ENCODE measurements around the gene CSRP3. TPM values are rescaled to one million over a fixed set of nuclear protein-coding genes. Genes with fewer than 3 reads are reported as not detected.

Gene CSRP3
- total RNA-seq, 1 donor from 2014 or later, result not detected

- intact Hi-C loops (cut with micrococcal nuclease), result no loop called here
These were observed 10.1 kb downstream of the CSRP3 start for GRCh38 chr11:19191530-19192169.

- intact Hi-C loops (cut with micrococcal nuclease), result no loop called here
These were observed 13.9 kb downstream of the CSRP3 start for GRCh38 chr11:19187833-19188258.

DNA sequence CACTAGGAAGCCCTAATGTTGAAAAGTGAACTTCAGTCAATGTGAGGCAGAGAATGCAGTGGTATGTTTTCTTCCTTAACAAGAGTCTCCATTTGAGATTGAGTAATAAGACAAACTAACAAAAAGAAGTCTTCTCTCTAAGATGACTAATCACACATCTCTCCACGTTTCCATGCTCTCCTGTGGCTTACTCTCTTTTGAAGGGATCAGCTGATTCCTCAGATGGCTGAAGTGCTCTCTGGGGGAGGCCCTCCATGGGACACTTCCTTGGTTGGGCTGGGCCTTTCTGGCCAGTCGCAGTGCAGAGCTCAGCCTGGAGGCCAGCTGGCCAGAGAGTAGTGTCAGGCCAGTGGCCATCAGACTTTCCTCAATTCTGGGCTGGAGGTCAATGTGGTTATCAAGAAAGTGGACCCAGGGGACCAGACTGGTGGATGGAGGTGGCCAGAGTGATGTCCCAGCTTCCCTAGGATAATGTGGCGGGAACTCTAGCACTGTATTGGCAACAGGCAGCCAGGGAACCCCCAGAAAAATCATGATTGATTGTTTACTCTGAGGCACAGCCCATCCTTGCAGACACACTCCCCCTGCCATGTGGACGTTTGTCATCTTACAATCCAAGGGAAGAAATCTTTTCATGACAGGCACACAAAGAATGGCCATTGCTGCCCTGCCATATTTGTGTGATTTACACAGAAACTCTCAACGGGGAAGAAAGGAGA, 14.5 kb downstream of the CSRP3 start:
- intact Hi-C loops (cut with micrococcal nuclease), result no loop called here

DNA sequence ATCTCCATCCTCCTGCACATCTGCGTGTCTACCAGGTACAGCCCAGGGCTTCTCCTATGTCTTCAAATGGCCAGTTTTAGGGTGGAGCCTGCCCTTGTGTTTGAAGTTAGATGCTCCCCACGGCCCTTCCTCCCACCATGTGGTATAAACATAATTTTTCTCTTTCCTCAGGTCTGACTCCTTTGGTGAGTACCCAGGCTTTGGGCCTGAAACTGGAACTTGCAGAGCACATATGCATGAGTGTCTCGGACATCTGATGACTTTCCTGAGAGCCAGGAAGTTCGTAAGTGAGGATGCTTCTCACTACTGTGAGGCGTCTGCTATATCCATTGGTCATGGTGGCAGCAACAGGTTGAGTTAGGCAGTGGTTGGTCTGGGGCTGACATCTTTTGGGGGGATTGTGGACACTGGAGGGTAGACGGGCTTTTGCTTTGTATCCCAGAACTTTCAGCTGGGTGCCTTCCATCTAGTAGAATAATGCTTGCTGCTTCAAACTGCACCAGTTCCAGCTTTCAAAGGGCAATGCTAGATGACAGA, 16.2 kb downstream of the CSRP3 start:
- intact Hi-C loops (cut with micrococcal nuclease), result no loop called here

- intact Hi-C loops (cut with micrococcal nuclease), result no loop called here
These were observed 16.7 kb downstream of the CSRP3 start for GRCh38 chr11:19185036-19185435.

- intact Hi-C loops (cut with micrococcal nuclease), result no loop called here
These were observed 18.1 kb downstream of the CSRP3 start for GRCh38 chr11:19183646-19184045.

DNA sequence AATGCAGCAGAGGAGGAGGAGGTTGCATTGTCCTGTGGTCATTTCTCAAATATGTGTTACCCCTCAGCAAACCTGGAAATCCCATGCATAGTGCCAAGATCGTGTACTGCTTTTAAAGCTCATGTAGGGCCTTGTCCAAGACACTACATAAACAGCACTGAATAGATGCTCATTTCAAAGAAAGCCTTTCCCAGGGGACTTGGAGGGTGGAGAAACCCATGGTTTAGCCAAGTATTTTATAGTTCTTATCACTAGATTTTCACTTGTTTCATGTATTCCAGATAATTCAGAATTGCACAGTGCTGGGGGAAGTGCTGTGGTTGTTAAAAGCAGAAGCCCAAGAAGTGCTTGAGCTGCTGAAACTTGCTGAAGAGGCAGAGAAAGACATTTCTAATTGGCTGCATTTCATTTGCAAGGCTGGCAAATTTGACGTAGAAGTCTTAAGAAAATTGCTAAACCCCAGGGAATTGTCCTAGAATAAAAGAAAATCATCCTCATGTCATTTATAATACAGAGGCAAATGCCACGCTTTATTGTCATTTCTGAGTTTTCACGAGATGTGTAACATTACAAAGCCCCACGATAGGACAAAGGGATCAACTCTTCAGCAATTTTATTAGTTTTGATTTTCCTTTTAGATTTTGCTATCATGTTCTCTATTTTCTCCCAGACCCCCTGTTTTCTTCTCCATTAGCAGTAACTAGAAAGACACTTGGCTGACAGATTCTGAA, 20.1 kb downstream of the CSRP3 start:
- intact Hi-C loops (cut with micrococcal nuclease), result no loop called here

DNA sequence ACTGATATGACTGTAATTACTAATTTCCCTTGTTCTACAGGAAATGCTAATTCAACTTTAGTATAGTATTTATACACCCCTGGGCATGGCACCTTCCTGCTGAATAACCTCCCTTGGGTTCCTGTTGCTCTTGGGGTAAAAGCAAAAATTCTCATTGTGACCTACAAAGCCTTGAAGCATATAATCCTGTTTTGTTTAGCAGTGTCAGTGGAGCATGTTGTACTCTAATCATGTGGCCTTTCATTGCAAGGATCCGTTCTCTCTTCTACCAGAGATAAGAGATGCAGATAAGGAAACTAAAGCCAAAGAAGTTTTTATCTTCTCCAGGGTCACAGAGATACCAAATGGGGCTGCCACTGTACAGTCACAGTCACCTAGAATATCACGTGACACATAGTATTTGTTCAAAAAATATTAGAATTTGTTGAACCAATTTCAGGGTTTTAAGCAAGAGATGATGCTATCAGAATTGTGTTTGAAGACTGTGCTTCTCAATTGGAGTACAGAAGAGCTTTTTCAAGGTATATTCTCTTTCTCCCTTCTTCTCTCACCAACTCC, 25.1 kb downstream of the CSRP3 start:
- intact Hi-C loops (cut with micrococcal nuclease), result no loop called here

- intact Hi-C loops (cut with micrococcal nuclease), result no loop called here
These were observed 27.7 kb downstream of the CSRP3 start for GRCh38 chr11:19173964-19174638.

DNA sequence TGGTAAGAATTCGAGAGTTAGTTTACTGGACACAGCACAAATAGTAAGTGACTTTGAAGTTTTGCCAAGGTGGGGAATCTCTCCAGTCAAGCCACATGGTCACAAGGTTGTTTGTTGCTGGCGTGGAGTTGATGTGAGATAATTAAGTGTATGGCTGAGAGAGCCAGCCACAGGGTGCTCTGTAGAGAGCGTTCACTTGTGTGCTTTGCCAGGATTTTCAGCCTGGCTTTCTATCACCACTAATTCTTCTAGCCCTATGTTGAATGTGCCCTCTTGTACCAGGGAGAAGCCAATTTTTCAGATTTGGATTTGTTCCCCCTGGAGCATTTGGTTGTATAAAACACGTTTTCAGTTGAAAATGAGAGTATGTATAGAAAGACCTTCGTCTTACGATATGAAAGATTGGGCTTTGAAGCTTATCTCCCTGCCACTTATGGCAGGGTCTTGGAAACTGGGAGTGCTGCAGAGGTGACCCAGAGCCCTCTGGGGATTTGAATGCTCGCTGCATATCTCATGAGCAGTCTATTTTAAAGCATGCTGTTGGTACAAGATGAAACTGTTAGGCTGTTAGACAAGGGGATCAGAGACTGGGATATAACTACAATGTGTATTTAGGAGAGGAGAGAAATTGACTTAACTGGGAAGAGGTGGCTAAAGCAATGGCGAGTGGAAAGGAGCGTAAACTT, 28.6 kb downstream of the CSRP3 start:
- intact Hi-C loops (cut with micrococcal nuclease), result no loop called here

DNA sequence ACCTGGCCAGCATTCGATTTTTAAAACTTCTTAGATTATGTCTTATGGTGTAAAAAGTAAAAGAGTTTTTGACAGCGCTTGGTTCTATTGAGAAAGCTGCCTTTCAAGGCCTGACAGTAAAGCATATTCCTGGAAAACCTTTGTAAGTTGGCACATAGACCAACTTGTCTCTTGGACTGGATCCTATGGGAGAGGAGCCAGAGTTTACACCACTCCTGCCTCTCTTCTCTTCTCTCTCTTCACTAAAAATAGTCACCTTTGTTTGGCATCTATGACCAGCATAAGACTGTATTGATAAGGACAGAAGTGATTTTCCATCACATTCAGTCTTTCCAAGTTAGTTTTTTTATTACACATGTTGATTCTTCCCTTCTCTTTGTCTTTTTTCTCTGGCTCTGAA, 33.7 kb downstream of the CSRP3 start:
- intact Hi-C loops (cut with micrococcal nuclease), result no loop called here

DNA sequence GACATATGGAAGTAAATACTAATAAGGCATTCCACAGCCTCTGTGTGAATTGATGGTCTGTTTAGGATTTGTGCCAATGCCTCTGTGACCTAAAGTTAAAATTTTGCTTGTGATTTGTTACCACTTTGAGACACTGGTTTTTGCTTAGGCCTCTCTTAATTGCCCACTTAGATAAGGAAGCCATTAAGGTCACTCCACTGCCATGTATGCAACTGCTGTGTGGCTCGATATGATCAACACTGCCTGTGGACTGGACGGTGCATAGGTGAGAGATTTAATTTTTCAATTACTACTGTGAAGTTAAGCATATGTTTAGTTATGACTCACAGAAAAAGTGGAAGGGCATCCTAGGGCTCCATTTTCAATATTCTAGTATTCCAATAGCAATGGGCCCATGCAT, 36.9 kb downstream of the CSRP3 start:
- intact Hi-C loops (cut with micrococcal nuclease), result loop anchor here (5.0 kb wide), 1 partner anchor 88 kb away; no protein-coding TSS in a partner anchor

DNA sequence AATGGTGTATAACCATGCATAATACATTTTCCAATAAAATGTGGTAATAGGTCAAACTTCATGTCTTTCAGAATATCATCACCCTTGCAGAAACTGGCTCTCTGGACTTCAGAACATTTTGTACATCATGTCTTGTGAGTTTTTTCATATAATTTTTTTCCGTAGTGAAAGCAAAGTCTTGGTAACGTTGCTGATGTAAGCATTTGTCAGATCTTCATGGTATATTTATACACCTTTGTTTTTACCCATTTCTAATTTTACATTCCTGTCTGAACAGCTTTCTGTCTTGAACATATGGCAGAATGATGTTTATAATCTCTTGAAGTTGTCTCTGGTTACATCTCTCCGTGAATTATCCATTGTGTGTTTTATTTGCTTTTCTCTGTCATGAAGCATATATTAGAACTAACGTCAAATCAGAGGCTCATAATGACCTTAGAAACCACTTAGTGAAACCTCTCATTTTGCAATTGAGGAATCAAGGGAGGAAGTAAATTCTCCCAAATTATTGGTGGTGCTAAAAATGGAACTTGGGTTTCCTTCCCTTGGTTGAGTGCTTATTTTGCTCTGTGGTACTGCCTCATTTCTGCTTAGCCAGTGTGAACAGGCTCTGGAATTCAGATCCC, 37.4 kb downstream of the CSRP3 start:
- intact Hi-C loops (cut with micrococcal nuclease), result loop anchor here (5.0 kb wide), 1 partner anchor 87 kb away; no protein-coding TSS in a partner anchor

GRCh38 chr11:19163617-19164016, 38.2 kb downstream of the CSRP3 start:
- intact Hi-C loops (cut with micrococcal nuclease), result loop anchor here (2.0 to 5.0 kb wide), 2 partner anchors 79 to 86 kb away; no protein-coding TSS in a partner anchor

DNA sequence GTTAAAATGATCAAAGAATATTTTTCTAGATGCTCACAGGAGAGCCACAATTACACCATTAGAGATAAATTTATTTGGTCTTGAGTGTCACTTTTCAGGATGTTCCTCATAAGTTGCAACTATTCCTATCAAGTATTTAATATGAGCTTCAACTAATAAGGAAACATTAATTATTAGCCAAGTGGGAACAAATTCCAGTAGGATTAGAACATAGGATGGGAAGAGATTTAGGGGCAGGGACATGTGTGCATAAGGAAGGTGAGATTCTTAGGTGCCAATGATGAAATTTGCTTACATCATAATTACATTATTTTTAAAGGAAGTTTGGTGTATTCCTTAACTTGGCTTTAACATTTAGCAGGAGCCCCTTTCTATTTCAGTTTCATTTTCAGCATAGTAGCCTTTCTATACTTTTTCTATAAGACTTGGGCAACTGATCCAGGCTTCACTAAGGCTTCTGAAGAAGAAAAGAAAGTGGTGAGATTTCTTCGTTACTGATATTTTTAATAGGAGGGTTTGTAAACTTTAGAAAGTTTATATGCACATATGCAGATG, 38.8 kb downstream of the CSRP3 start:
- intact Hi-C loops (cut with micrococcal nuclease), result loop anchor here (2.0 to 5.0 kb wide), 2 partner anchors 80 to 86 kb away; no protein-coding TSS in a partner anchor

DNA sequence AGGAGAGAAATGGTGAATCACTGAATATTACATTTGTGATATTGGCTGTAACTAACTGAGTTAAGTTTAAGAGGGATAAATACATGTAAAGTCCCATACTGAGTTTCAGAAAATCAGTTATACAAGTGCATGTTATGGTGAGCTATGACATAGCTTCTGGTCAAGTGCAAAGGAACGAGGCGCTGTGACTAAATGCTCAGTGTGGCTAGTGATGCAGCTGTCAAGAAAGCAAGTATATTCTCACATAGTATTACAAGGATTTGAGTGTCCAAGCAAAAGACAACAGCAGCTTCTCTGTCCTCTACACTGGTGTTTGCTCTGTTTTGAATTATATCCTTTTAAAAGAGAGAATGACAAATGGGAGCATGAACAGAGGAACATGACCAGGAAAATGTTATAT, 40.1 kb downstream of the CSRP3 start:
- intact Hi-C loops (cut with micrococcal nuclease), result loop anchor here (2.0 to 5.0 kb wide), 2 partner anchors 81 to 84 kb away; no protein-coding TSS in a partner anchor

DNA sequence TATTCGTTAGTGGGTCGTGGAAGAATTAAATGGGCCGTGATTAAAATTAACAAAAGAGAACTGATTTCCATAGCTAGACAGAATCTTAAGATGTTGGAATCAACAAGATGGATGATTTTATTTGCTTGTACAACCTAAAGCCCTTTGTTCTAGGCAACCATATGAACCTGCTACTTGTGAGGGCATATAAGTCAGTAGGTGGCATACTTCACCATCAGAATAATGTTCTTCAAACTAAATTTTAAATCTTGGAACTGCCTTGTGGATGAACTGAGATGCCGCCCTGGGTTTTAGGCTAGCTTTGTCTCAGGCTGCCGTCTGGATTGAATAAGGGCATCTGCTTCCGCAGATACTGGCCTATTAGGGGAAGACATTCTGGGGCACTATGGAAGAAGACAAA, 40.9 kb downstream of the CSRP3 start:
- intact Hi-C loops (cut with micrococcal nuclease), result loop anchor here (5.0 kb wide), 1 partner anchor 84 kb away; no protein-coding TSS in a partner anchor

DNA sequence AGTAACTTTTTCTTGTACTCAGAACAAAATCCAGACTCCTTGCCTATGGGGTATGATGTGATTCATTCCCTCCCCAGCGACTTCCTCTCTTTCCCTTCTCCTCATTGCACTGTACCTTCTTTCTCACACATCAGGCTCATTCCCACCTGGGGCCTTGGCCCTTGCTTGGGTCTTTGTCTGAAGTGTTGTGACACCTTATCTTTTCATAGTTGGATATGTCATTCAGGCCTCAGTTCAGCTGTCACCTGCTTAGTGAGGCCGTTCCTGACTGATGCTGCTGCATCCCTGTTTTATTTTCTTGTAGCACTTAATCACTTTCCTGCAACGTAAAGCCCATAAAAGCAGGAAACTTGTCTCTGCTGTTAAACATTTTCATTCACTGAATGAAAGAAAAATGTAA, 44.9 kb downstream of the CSRP3 start:
- intact Hi-C loops (cut with micrococcal nuclease), result no loop called here

GRCh38 chr11:19145319-19145718, 56.5 kb downstream of the CSRP3 start:
- intact Hi-C loops (cut with micrococcal nuclease), result no loop called here

All from T-helper 1 cell treated with Interleukin-12 subunit alpha and Interleukin-12 subunit beta and Interleukin-4 antibody, amounts not matched to agents 30 ng/mL and 1 ng/mL, for 36 hours (primary cell).